ENCODE results near the gene BMF.
"Not testable (repeated sequence)": the region's sequence is repeated elsewhere in the genome, so short reads cannot be mapped to it uniquely, and the experiment has no call there.

DNA sequence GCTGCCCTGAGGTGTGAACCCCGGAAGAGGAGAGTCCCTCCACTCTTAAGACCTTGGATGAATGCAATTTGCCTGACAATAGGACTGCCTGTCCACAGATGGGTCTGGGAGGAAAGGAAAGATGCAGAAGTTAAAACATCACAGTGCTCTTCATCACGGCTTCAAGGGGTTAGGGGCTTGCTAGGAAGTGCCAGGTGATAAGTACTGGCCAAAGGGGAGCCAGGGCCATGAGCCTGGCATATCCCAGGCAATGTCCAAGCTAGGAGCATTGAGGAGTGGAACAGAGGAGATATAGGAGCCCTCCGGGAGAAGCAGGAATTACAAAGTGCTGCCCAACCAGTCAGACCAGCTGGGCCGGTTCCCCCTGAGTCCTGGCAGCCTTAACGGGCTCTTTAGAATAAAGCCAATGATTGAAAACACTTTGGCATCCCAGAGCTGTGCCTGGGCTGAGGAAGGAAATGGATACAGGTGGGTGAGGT is 16.2 kb upstream of the BMF start:
- not testable (repeated sequence) for TF ChIP-seq SP1, RAD21 (IDR thresholded peaks at IDR 0.05)
